GM18868 (cell line): ENCODE data around the gene PANX2.
A peak's percentile ranks its signal among the peaks of the same experiment; 100 is the strongest.
"Not testable (repeated sequence)": the region's sequence is repeated elsewhere in the genome, so short reads cannot be mapped to it uniquely, and the experiment has no call there.

Source experiments
- ATAC-seq: cut with Tn5 transposase; IDR thresholded peaks from one replicate; pipeline ENCODE4 v1.9.1; 2021; ENCODE audit warnings: mild to moderate bottlenecking, moderate library complexity; ENCODE audit not compliant: unreplicated experiment

PANX2 gene

GRCh38 chr22:50197856-50198623 is 27.5 kb downstream of the PANX2 start:
- no peak for ATAC-seq

DNA sequence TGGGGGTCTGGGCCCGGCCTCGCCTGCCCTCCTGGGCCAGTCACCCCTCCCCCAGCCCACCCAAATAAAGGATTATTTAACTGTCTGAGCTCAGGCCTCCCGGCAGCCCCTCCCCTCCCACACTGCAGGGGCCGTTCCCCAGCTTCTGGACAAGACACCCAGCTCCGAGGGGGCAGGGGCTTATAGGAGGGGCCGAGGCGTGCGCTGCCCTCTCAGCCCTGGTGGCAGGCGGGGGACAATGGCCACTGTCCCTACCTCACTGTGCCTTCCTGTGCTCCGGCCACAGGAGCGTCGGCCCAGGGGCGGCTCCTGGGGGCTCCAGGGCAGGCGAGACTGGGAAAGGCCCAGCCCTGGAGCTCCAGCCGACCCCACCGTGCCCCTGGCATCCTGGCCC is 28.1 kb downstream of the PANX2 start:
- ATAC-seq = no peak

GRCh38 chr22:50199251-50199721 is 28.8 kb downstream of the PANX2 start:
- ATAC-seq = no peak

GRCh38 chr22:50199829-50200460 is 29.4 kb downstream of the PANX2 start:
- ATAC-seq = no peak

- peak; percentile 68 for ATAC-seq
Measured at GRCh38 chr22:50200461-50201190, 30.1 kb downstream of the PANX2 start, which contains the start of gene SELENOO. TSS of gene SELENOO (plus strand) at chr22:50201011. CDS start at chr22:50201037, 26 bp downstream.

GRCh38 chr22:50201191-50202129 is 30.9 kb downstream of the PANX2 start:
- ATAC-seq = peak; percentile 12

DNA sequence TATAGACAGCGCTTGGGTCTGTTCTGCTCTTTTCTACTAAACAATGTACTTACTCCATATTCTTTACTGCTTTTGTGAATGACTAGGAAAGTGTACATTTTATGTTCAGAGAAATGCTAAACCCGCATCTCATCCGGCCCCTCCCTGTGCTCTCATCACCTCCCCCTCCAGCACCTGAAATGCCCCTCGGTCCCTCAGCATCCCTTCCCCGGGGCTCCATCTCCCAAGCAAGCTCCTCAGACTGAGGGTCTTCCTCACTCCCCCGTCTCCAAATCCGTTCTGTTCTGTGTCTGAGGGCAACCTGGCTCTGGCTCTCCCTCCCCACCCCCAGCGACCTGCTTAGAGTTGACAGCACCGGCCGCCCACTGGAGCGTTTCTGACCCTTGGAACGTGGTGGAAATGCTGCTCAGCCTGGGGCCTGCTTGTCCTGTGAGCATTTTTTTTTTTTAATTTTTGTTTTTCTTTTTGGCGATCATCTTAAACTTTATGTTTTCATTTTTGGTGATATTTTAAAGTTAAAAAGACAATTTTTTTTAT is 31.7 kb downstream of the PANX2 start:
- no peak for ATAC-seq

GRCh38 chr22:50203288-50203687 is 32.8 kb downstream of the PANX2 start:
- ATAC-seq = no peak

DNA sequence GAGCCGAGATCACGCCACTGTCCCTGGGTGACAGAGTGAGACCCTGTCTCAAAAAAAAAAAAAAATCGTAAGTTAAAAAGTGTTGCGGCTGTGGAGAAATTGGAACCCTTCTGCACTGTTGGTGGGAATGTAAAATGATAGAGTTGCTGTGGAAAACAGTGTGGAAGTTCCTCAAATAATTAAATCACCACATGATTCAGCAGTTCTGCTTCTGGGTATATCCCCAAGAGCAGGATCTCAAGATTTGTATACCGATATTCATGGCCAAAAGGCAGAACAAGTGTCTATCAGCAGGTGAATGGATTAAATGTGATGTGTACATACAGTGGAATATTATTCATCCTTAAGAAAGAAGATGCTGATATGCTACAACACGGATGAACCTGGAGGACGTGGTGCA is 34.0 kb downstream of the PANX2 start:
- no peak for ATAC-seq

DNA sequence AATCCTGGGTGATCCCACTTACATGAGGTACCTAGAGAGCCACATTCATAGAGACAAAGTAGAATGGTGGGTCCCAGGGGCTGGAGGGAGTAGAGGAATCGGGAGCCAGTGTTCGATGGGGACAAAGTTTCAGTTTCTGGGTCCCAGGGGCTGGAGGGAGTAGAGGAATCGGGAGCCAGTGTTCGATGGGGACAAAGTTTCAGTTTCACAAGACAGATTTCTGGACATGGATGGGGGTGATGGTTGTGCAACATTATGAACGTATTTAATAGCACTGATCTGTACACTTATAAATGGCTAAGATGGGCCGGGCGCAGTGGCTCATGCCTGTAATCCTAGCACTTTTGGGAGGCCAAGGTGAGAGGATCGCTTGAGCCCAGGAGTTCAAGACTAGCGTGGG is 34.5 kb downstream of the PANX2 start:
- ATAC-seq = not testable (repeated sequence)

GRCh38 chr22:50205781-50206569 is 35.4 kb downstream of the PANX2 start:
- ATAC-seq = no peak

- ATAC-seq = no peak
Measured at GRCh38 chr22:50206599-50206998, 36.1 kb downstream of the PANX2 start.

GRCh38 chr22:50207383-50208140 is 37.0 kb downstream of the PANX2 start:
- ATAC-seq = no peak

GRCh38 chr22:50208430-50208938 is 38.0 kb downstream of the PANX2 start:
- ATAC-seq = no peak

- no peak for ATAC-seq
Measured at GRCh38 chr22:50208939-50209892, 38.7 kb downstream of the PANX2 start.

GRCh38 chr22:50209893-50210292 is 39.4 kb downstream of the PANX2 start:
- ATAC-seq = no peak

DNA sequence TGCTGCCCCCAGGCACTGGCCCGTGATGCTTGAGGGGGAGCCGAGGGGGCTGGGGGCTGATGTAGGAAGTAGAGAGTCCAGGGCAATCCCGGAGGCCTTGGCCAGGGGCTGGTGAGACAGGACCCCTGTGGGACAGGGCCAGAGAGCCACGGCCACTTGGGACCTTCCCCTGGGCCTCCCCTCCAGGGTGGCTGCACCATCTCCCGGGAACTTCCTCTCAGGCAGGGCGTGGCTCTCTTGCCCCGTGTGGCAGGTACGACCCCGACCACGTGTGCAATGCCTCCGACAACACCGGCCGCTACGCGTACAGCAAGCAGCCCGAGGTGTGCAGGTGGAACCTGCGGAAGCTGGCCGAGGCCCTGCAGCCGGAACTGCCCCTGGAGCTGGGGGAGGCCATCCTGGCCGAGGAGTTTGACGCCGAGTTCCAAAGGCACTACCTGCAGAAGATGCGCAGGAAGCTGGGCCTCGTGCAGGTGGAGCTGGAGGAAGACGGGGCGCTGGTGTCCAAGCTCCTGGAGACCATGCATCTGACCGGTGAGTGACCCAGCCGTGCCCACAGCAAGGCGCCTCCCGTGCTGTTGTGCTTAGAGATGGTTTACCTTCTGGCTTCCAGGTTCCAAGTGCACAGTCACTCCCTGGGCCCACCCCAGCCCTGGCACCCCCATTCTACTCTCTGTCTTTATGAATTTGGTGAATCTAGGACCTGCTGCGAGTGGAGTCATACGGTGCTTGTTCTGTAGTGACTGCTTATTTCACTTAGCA is 40.0 kb downstream of the PANX2 start:
- ATAC-seq = no peak
